GM21528 (cell line): ENCODE results near the gene PPP1R12C.
"Not testable (repeated sequence)": the region's sequence is repeated elsewhere in the genome, so short reads cannot be mapped to it uniquely, and the experiment has no call there.

Experiments
- ATAC-seq: cut with Tn5 transposase; IDR thresholded peaks from one replicate; pipeline ENCODE4 v1.9.1; 2021; ENCODE audit warnings: mild to moderate bottlenecking, moderate library complexity; ENCODE audit not compliant: unreplicated experiment, low FRiP score

Gene PPP1R12C

DNA sequence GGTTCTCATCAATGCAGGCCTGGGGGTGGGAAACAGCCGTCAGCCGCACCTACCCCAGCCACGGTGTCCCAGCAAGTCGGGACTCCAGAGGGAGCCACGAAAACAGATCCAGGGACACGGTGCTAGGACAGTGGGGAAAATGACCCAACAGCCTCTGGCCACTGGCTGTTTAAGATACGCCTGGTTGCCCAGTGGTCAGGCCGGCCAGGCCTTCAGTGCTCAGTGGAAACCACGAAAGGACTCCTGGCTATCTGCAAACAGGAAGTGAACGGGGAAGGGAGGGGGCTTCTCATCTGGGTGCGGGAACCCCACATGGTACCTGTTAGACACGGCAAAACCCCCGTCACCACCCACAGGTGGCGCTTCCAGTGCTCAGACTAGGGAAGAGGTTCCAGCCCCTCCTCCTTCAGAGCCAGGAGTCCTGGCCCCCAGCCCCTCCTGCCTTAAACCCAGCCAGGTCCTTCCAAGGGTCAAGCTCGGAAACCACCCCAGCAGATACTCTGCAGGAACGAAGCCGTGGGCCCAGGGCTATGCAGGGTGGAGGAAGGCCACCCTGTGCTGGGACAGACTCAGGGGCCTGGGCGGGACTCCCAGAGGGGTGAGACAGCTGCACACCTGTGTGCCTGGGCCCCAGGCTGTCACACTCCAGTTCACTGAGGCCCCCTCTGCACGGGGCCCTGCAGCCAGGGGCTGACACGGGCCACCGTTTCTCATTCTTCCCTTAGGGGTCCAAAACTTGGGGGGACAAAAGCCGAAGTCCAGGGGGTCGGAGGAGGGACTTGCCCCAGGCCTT is 4.5 kb downstream of the PPP1R12C start:
- no peak for ATAC-seq

- ATAC-seq = no peak
Measured at GRCh38 chr19:55112246-55112776, 5.1 kb downstream of the PPP1R12C start.

GRCh38 chr19:55111238-55111831 is 6.1 kb downstream of the PPP1R12C start:
- no peak for ATAC-seq

DNA sequence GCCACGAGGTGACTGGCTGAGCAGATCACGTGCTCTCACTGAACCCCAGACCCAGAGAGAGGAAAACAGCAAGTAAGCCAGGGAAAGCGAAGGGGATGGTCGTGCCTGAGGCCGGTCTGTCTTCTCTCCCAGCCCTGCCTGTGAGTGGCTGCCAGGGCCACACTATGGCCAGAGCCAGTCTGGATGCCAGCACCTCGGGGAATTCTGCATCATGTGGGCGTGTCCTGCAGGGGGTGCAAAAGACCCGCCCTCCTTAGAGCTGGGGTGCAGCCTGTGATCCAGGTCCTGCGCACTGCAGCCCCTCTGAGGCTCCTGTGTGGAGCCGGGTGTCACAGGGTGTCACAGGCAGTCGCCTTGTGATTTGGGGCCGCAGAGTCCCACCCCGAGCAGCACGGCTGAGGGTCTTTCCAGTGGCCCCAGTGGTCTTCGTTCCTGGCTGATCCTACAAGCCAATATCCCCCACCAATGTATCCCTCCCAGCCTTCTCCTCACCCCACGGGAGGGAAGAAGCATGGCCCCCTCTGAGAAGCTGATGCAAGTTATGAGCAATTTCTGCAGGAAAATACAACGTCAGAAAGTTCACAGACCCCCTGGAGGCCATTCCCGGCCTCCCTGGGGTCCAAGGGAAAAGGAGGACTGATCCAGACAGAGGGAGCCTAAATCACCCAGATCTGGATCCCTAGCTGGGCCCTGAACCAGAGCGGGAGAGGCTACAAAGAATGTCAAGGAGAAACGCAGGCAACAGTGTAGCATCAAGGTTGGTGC is 7.7 kb downstream of the PPP1R12C start:
- no peak for ATAC-seq

DNA sequence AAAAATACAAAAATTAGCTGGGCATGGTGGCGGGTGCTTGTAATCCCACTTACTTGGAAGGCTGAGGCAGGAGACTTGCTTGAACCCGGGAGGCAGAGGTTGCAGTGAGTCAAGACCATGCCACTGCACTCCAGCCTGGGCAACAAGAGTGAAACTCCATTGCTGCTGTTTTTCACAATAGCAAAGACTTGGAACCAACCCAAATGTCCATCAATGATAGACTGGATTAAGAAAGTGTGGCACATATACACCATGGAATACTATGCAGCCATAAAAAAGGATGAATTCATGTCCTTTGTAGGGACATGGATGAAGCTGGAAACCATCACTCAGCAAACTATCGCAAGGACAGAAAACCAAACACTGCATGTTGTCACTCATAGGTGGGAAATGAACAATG is 10.2 kb downstream of the PPP1R12C start:
- ATAC-seq = not testable (repeated sequence)

DNA sequence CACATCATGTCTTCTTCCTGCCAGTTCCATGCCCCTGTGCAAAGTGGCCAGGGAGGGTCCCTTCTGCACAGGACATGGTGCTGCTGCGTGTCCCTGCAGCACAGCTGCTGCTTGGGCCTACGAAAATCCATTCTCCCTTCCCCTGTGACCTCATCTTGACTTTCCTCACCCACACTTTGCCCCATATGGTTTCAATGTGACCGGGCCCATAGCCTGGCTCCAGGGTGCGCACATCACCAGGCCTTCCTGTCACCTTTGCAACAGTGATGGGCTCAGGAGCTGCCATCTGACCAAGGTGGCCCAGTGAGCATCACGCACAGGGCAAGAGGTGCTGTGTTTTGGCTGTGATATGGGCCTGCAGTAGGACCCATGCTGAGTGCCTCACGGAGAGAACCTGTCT is 10.8 kb downstream of the PPP1R12C start:
- no peak for ATAC-seq

DNA sequence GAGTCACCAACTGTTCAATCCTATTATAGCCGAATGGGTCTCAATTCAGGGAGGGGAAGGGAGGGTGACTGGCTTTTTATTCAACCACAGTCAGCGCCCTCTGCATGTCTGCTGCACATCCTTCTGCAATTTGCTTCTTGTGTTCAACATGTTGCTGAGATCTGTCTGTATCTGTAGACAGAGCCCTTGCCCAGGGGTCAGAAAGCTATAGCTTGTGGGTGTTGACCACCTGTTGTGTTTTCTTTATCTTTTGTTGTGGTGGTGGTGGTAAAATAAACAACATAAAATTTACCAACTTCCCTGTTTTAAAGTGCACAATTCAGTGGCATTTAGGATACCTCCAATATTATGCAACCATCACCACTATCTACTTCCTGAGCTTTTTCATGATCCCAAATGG is 12.2 kb downstream of the PPP1R12C start:
- no peak for ATAC-seq

- ATAC-seq = no peak
Measured at GRCh38 chr19:55103190-55103589, 14.2 kb downstream of the PPP1R12C start.

DNA sequence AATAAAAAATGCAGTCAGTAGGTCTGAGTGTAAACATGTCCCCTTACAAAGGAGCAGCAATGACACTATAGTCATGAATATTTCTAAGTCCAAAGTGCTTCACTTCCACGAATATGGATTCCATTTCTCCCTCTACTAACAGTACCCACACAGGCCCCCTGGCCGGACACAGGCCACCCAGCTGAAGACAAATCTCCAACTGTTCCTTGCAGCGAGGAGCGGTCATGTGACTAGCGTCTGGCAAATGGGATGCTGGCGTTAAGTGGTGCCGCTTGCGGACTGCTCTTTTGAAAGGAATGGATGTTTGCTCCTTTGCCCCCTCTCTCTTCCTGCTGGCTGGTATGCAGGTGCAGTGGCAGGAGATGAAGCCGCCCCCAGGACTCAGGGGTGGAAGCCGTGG is 16.2 kb downstream of the PPP1R12C start:
- ATAC-seq = no peak

DNA sequence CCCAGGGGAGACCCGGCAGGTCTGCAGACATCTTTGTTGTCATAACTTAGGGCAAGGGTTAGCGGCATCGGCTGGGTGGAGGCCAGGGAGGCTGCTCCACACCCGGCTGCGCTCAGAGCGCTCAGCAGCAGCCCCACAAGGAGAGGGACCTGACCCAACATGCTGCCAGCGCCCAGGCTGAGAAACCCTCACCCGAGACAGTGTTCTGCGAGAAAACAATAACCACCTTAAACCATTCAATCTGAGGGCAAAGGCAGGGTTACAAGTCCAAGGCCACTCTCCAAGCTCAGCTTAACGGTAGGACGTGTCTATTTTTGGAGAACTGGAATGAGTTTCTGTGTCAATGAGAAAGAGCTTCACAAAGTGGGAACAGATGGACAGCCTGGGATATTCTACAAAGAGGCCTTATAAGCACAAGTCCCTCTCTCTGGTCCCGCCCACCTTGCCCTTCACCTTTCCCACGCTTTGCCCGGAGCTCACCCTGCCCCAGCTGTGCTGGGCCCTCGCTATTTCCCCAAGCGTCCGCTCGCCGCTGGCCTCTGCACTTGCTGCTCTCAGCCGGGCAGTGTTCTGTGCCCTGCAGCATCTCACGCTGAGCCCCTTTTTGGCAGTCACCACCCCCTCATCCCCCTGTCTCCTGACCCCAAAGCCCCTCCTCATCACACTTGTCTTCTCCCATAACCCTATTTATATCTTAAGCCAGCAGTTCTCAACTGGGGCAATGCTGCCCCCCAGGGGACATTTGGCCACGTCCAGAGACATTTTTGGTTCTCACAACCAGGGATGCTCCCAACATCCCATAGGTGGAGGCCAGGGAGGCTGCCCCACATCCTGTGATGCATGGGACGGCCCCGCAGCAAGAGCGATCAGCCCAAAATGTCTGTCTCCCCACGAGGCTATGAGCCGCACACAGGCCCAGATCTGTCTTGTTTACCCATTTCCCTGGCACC is 17.6 kb downstream of the PPP1R12C start:
- ATAC-seq = no peak

DNA sequence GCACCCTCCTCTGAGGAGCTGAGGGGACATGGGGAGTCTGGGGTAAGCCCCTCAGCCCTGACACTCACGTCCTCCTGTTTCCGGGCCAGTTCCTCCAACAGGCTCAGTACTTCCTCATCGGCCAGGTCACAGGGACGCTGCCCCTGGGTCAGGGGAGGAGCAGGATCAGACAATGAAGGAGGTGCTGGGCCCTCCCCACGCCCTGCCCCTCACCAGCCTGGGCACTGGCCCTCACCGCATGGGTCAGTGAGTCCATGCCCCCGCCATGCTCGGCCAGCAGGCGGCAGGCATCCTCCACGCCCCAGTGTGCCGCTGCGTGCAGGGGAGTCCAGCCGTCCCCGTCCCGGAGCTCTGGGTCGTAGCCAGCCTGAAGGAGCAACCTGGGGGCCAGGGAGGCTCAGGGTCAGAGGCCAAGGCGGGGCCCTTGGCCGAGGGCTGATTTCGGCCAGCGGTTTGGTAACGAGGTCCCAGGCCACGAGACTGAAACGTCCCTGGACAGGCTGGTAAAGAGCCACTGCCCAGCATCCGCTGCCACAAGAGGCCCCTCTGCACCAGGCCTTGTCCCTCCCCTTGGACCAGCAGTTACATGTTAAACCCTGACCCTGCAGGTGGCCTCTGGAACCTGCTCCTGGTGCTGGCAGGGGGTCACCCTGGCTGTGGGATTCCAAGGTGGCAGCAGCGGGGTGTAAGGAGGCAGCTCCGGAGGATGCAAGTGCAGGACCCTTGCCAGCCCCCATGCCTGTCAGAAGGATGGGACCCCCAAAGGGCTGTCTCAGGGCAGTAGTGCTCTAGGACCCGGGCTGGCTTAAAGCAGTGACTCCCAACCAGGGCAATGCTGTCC is 18.5 kb downstream of the PPP1R12C start:
- no peak for ATAC-seq

GRCh38 chr19:55097864-55098715 is 19.3 kb downstream of the PPP1R12C start:
- ATAC-seq = no peak

DNA sequence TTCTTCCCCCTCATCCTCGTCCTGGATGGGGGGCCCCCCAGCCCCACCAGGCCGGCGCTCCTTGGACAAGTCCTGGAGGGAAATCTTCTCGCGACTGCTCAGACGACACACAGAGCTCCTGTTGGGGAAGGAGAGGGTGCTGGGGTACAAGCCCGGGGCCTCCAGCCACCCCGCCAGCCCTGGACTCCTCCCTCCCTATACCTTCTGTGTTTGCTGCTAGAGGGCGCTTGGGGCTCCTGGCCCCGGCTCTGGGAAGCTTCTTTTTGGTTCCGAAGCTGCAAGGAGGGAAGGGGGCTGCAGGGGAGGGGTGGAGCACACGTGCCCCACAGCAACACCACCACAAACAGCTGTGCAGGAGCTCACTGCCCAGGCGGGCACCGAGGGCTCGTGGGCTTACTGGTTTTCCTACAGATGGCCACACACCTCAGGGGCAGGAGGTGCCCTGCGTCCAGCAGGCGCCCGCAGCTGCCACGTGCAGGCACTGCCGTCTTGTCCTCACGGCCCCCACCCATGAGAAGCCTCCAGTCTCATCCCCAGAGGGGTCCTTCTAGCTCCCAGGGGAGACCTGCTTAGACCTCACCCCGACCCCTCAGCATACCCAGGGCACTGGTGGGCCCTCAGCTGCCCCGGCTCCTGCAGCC is 21.3 kb downstream of the PPP1R12C start:
- no peak for ATAC-seq

DNA sequence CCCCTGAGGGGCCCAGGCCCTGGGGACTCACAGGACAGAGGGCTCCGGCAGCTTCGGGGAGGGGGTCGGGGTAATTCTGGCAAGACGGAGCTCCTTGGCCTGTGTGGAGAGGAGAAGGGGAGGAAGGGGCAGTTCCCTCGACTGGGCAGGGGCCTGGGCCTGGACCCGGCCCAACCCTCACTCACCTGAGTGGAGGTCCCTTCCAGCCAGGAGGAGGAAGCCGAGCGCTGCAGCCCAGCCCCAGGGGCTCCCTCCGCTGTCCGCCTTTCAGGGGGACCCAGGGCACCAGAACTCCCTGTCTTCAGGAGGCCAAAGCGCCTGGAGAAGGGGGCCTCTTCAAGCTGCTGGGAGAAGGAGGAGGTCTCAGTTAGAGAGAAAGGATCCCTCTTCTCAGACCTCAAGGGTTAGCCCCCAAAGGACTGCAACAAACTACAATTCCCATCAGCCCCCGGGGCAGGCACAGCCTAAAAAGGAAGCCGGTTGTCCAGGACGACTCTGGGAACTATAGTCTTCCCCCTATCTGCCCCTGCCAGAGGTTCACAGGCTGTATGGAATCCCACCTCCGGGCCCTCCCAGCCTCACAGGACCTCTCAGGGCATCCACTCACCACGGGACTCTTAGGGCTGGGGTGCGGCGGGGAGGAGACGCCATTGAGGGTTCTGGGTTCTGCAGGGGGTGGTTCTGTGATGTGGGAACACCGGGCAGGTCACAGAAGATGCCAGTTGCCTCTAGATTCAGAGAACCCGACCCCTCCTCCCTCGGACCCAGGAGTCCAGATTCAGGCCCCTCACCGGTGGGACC is 22.0 kb downstream of the PPP1R12C start:
- no peak for ATAC-seq

DNA sequence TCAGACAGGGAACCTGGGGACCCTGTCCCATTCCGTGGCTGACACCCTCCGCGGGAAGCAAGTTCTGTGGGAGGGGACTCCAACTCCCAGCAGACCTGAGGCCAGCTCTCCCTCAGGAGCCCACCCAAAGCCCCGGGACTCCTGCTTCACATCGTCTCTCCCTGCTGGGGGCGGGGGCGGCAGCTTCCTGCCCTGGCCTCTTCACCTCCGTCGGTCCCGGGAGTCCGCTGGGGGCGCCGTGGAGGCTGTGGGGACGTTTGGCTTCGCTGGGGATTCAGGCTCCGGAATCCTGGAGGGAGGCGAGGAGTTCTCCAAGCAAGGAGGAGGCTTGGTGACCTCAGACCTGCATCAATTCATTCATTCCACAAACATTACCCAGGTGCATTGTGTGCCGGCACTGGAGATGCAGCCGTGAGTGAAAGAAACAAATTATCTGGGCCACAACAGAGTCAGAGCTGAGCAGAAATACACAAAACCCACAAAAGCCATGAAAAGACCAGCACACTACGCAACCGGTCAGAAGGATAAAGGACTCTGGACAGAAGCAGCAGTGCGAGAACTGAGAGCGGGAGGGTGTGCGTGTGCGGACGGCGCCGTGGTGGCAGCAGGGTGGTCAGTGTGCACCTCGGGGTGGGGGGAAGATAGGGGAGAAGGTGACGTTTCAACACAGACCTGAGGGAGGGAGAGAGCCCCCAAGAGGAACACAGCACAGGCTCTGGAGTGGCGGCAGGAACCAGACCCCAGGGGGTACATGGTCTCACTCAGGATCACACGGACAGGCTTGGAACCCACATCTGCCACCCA is 22.8 kb downstream of the PPP1R12C start:
- ATAC-seq = no peak
